GM10248 (cell line): ENCODE data around the gene KAT2B.

Experiments
- CTCF ChIA-PET: fragments of 300-600 bp; sonication (Branson Sonifier 250); formaldehyde crosslinking; extraction: SDS; loops from one replicate; lab custom pipeline; 2021; ENCODE audit warnings: antibody characterized with exemption; lab: Yijun Ruan, JAX
- POLR2A ChIA-PET: fragments of 350-650 bp; sonication (Branson Sonifier 250); formaldehyde crosslinking; extraction: SDS; loops from one replicate; lab custom pipeline; 2020; ENCODE audit warnings: antibody characterized with exemption; lab: Yijun Ruan, JAX
- DNase-seq: peaks from one replicate; pipeline ENCODE4 v3.0.0; 2012; ENCODE audit errors: extremely low spot score
- CTCF ChIP-seq: IDR thresholded peaks from 2 replicates; pipeline ENCODE4 v1.5.1; 2012; ENCODE audit warnings: mild to moderate bottlenecking, low read depth; ENCODE audit errors: extremely low read depth, missing control alignments, control extremely low read depth

The KAT2B gene

GRCh38 chr3:20147361-20147760 is 107.1 kb downstream of the KAT2B start:
- ChIA-PET POLR2A (no interaction called here), CTCF (interaction anchor here (2.1 kb wide), 1 partner anchor 9 kb away, joined by 6 read pairs; no protein-coding TSS in a partner anchor)
- no peak for DNase-seq
- TF ChIP-seq CTCF: no peak

GRCh38 chr3:20148466-20148865 is 108.2 kb downstream of the KAT2B start:
- POLR2A ChIA-PET: no interaction called here
- DNase-seq: no peak
- no peak for TF ChIP-seq CTCF
- CTCF ChIA-PET: interaction anchor here (0.8 to 1.5 kb wide), 3 partner anchors 9 to 23 kb away, joined by 3 to 4 read pairs (median 3); no protein-coding TSS in a partner anchor

GRCh38 chr3:20154078-20154477 is 113.8 kb downstream of the KAT2B start:
- no peak for TF ChIP-seq CTCF
- CTCF ChIA-PET: interaction anchor here (0.8 to 1.0 kb wide), 3 partner anchors 17 to 51 kb away, joined by 3 read pairs; no protein-coding TSS in a partner anchor
- POLR2A ChIA-PET: interaction anchor here (0.7 kb wide), 1 partner anchor 113 kb away, joined by 5 read pairs; no protein-coding TSS in a partner anchor
- DNase-seq: no peak

- POLR2A ChIA-PET: interaction anchor here (0.7 kb wide), 3 partner anchors 18 to 114 kb away, joined by 3 to 5 read pairs (median 4); no protein-coding TSS in a partner anchor
These were observed 114.7 kb downstream of the KAT2B start for GRCh38 chr3:20154928-20155327.

GRCh38 chr3:20160230-20160629 is 120.0 kb downstream of the KAT2B start:
- no peak for TF ChIP-seq CTCF
- CTCF ChIA-PET: interaction anchor here (1.1 to 1.2 kb wide), 2 partner anchors 9 to 110 kb away, joined by 3 to 5 read pairs; no protein-coding TSS in a partner anchor
- no peak for DNase-seq
- POLR2A ChIA-PET: no interaction called here

More at GRCh38 chr3:20154928-20155327, 114.7 kb downstream of the KAT2B start:
- CTCF ChIA-PET: interaction anchor here (0.7 to 1.8 kb wide), 6 partner anchors 15 to 114 kb away, joined by 3 to 5 read pairs (median 3); partner anchors contain the start of genes KAT2B and SGO1
- DNase-seq: no peak
- TF ChIP-seq CTCF: no peak

GRCh38 chr3:20161714-20162113 is 121.5 kb downstream of the KAT2B start:
- POLR2A ChIA-PET: no interaction called here
- TF ChIP-seq CTCF: no peak
- DNase-seq: no peak
- CTCF ChIA-PET: interaction anchor here (1.0 to 1.4 kb wide), 5 partner anchors 10 to 77 kb away, joined by 3 to 4 read pairs (median 3); no protein-coding TSS in a partner anchor
